ENCODE measurements around the gene SNUPN.

SNUPN gene

DNA sequence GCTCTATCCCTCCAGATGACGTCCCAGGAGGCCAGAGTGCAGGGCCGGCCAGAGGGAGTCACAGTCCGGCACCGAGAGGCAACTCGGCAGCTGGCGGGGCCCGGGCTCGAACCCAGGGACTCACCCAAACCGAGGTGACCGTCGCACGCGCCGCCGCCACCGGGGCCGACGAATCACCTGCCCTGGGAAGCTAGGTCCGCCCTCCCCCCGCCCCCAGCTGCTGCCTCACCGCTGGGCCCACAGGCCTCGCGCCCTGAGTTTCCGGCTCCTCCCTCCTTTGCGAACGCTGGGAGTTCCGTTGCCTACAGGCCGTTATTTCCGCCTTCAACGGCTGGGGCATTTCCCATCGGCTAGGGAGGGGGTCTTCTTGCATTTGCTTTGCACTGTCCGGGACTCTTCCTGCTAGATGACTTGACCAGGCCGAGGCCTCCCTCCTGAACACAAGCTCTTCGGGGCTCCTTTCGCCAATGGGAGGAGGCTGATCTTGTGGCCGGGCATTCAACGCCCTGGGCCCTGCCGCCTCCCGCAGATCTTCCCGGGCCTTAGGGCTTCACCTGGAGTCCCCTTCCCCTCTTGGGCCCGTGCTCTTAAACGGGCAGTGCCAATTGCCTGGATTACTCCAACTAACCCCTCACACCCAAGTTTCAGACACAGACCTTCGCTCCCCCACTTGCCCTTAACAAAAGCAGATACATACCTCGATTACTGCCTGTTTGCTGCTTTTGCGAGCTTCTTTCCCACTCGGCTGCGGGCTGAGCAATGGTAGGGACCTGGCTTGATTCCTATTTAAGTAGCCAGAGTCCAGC, at the start of gene SNUPN:
Gene SNUPN (minus strand): TSS at position 184 of the 806 bp plus-strand sequence. CDS start 4,674 bp downstream, outside the sequence.
- peak; percentile 92 to 93 for DNase-seq

- no peak for DNase-seq
These were observed 48.8 kb upstream of the SNUPN start for GRCh38 chr15:75674366-75674765.

DNA sequence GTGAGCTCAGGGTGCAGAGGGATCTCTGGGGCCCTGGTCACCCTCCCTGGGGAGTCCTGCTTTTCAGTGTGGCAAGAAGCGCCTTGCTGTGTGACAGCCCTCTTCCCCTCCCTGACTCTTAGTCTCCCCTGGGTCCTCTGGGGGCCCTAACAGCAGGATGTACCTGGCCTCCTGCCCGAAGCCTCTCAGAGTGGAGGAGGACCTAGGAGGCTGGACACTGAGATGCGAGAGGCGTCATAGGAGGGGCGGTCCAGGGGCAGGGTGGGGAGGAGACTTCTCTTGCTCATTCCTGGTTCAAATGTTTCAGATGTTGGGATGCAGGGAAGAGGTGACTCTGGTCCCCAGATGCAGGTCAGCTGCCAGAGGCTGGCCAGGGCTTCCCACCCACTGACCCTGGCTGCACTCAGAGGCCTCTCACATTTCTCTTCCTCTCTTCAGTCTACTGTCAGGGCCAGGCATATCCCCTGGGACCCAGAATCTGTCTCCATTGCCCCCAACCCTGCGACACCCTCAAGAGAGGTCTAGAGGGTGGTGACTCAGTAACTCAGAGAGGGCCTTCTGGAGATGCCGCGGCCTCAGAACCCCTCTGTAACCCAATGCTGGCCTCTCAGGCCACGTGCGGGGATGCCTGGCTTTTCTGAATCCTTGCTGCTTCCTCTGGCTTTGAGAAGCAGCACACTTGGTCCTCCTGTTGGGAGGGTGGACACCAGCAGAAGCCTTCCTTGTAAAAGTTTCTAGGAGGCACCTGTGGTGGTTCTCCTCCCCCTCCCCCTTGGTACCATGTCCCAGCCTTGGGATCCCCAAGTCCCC, 48.1 kb upstream of the SNUPN start:
- no peak for DNase-seq

- DNase-seq = no peak
These were observed 47.3 kb upstream of the SNUPN start for GRCh38 chr15:75672646-75673425.

DNA sequence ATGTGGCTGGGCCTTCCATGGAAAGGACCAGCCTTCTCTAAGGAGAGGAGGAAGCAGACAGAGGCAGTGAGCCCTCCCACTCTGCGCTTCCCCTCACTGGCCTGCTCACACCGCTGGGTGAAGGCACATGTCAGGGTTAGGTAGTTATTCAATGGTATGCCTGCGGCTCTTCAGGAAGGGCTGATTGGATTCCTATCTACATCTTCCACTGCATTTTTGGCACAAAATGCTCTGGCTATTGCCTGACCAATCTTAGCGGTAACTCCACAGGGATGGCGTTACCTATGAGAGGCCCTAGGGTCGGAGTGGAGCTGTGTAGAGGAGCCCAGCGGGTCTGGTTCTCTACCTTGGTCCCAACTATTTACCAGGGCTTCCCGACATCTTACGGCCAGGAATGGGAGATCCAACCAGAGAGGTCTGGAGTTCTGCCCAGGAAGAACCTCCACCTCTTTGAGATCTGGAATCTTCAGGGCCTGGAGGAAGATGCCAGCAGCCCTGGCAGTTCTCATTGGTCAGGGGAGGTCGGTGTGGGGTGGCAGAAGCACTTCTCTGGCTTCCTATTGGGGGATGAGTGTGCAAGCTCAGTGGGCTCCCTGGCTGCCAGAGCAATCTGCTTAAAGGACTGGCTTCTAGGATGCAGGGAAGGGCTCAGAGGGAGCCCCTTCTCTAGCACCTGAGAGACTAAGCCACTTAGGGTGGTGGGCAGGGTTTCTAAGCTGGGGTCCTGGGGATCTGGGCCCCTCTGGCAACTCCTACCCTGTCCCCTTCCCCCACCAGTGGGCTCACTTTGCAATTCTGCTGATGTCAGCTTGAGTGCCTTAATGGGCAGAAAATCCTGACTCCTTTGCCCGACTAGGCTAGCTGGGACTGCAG, 46.4 kb upstream of the SNUPN start:
- DNase-seq = no peak

DNA sequence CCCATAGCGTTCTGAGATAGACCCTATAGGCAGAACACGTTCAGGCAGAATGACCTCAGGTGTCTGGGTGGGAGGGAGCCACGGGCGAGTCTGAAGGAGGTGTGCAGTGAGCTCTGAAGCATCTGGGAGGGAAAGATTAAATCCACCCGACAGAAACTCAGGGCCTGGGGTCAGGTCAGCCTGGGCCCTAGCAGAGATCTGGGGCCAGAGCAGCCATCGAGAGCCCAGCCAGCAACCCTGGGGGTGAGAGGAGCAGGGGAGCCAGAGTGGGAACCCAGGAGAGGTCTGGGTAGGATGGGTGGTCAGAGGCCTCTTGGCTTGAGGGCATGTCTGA, 44.3 kb upstream of the SNUPN start:
- no peak for DNase-seq

DNA sequence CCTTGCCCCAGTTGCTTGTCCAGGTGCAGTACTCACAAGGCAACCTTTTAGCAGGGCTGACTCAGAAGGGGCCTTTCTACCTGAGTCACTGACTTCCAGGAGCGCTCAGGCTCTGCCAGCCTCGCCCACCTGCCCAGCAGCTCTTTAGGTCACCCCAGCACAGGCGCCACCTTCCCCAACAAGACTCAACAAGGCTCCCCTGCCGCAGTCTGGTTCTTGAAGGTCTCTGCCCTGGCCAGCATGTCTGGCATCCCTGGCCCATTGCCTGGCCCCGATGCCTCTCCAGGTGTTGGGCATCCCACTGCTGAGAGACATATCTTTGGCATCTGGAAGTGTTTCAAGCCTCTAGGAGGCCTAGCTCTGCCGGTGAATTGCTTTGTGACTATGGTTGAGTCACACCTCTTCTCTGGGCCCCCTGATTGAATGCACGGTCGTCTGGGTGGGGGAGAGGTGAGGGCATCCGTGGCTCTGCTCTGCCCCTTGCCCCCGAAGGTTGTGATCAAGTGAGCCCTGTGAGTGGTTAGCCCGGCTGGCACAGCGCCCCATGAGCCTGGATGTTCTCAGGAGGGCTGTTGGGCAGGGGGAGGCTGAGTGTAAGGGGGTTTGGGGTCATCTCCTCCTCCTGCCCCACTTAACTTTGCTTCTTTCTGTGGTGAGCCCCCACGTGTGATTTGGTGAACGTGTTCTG, 43.8 kb upstream of the SNUPN start:
- DNase-seq = no peak

GRCh38 chr15:75666823-75667501, 41.4 kb upstream of the SNUPN start:
- DNase-seq = no peak

DNA sequence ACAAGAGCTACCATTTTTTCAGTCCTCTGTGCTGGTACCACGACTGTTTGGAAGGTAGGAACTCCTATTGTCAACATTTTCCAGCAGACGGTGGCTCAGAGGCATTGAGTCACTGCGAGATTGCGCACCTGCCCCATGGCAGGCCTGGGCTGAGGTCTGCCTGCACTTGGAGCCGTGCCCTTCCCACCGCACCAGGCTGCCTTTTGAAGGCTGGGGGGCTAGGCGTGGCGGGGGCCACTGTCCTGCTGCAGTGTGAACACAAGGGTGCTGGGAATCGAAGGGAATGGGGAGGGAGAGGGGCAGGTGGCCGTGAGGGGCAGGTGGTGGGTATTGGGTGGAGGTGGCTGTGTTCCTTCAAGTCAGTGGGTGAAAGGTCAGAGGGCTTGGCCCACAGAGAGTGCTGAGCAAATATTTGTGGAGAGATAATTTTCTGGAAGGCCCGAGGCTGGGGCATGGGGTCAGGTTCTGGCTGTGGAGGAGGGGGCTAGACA, 38.5 kb upstream of the SNUPN start:
- DNase-seq = no peak

DNA sequence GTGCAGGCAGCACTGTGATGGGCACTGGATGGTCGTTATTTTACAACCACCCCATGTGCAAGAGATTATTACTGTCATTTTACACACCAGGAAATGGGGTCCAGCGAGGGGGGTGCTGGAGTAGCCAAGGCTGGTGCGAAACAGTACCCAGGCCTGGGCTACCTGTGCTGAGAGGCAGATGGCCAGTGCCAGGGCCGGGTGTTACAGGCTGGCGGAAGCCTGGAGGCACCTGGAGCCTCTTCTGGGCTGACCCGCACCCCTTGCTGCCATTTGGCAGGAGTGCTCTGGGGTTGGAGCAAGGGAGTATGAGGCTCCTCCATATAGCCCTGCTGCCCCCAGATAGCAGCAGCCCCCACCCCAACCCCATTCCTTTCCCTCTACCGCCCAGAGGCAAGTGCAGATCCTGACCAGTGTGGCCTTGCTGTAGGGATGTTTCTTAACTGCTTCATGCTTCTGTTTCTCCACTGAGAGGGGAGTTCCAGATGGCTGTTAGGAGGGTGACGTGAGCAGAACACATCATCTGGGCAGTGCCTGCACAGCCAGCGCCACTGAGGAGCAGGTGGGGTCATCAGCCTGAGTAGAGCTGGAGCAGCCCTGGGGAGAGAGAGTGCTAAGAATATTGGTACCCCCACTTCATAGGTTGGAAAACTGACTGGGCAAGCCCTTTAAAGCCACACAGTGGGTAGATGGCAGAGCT, 37.4 kb upstream of the SNUPN start:
- no peak for DNase-seq

DNA sequence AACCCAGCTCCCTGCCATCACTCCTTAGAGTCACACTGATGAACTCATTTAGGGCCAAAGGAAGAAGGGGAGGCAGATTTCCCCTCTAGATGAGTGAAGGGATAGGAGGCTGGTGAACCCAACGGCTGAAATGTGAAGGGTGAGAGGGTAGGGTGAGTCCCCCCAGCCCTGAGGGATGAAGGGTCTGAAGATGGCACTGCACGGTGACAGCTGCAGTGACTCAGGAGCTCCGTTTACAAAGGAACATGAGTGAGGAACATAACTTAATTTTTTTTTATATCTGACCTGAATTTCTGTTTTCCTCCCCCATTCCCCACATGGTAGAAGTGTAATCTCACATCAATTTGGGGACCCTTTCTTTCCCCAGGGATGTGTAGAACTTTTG, 36.2 kb upstream of the SNUPN start:
- DNase-seq = no peak

DNA sequence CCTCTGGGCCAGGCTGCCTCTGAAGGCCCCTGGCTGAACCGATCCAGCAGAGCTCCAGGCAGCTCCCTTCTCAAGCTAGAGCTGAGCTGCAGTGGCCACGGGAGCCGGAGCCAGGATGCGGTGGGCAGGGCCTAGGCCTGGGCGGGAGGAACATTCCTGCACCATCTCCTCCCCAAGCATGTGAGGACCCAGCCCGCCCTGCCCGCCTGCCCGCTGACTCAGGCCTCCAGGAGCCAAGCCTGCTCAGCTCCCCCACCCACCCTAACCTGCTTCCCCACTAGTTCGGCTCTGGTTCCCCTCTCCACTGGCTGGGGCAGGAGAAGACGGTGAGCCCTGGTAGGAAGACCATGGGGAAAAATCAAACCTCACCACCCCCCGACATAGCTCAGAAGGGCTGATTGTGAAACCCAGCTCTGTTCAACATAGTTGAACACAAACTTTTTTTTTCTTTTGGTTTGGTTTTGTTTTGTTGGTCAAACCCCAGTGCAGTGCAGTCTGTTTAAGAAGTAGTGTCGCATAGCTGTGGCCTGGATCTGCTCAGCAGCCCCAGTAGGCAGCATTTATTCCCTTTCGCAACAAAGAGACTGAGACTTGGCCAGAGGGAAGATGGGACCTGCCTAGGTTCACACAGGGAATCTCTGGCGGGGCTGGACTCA, 35.7 kb upstream of the SNUPN start:
- DNase-seq = no peak

DNA sequence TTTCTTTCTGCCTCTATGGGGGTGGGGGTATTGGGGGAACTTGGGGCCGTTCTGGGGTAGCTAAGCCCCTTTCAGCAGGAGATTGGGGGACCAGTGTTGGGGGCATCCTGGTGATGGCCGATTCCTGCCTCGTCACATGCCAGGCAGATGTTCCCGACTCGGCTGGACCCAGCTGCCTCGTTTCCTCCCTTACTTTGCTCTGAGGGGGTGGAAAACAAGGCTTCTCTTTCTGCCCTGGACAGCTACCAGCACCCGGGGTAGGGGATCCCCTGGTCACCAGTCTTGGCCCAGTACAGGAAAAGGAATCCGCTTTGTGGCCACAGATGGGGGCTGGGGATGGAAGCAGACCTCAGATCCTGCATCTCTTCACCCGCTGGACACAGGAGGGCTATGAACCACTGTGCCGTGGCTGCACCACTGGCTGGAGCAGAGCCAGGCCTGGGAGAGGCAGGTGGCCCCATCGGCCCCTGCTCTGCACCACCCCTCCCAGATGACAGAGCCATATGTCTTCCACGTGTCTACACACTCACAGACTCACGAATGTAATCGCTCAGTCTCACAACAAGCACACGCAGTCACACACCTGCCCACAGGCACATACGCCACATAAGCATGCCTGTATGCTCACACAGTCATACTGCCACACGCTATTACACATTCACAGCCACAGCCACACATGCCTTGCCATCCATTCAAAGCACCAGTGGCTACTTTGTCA, 34.6 kb upstream of the SNUPN start:
- no peak for DNase-seq

DNA sequence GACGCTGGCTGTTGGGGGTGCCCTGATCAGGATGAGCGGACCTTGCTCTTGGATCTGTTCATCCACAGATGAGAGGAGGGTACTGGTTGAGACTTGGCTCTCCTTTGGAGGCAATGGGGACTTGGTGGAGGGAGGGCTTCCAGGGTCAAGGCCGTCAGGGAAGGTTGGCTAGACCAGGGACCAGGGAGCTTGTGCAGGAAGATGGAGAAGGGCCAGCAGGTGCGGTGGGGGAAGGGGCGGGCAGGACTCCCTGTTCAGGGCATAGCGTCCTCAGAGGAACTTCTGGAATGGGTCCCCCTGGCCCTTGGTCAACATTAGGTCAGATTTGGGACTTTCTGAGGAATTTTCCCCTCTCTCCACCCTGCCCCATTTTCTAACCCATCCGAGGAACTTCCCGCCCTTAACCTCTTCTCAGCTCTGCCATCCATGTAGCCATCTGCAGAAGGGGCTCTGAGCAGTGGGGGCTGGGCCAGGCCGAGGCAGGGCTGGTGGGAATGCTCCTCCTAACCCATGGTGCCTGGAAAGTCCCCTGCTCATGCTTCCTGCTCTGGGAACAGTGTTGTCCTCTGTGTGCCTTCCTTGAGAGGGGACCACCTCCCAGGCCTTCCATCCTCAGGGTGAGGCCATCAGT, 33.7 kb upstream of the SNUPN start:
- no peak for DNase-seq

DNA sequence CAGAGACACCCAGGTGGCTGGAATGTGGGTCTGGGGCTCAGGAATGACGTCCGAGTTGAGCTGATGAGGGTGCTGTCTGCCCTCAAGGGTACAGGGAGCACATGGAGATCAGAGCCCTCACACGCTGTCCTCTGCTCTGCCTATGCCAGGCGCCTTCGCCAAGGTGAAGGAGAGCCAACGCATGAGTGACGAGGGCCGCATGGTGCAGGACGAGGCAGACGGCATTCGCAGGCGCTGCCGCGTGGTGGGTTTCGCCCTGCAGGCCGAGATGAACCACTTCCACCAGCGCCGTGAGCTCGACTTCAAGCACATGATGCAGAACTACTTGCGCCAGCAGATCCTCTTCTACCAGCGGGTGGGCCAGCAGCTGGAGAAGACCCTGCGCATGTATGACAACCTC, 31.3 kb upstream of the SNUPN start:
- DNase-seq = no peak

GRCh38 chr15:75656331-75656730, 30.8 kb upstream of the SNUPN start:
- DNase-seq = no peak

DNA sequence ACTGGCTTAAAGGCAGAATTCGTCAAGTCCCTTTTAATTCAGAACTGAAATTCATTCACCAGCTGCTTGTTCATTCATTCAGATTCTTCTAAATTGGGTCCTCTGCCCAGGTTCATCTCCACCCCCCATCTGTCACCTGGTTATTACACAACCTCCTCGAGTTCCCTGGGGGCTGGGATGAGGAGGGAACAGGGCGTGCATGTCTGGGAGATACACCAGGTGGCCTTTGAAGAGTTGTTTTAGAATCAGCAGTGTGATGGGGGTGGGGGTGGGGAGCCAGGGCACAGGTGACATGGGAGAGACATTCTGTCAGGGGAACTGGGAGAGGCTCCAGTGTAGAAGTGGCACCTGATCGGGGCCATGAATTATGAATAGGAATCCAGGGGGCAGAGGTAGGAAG, 30.4 kb upstream of the SNUPN start:
- no peak for DNase-seq

GRCh38 chr15:75654201-75654907, 28.8 kb upstream of the SNUPN start:
- DNase-seq = no peak

Data from stimulated activated CD4-positive, alpha-beta T cell treated with anti-CD3 and anti-CD28 coated beads, Interleukin-4, amount 100 ng/mL, for 4 hours (primary cell).